ENCODE results near the gene HAAO.

DNA sequence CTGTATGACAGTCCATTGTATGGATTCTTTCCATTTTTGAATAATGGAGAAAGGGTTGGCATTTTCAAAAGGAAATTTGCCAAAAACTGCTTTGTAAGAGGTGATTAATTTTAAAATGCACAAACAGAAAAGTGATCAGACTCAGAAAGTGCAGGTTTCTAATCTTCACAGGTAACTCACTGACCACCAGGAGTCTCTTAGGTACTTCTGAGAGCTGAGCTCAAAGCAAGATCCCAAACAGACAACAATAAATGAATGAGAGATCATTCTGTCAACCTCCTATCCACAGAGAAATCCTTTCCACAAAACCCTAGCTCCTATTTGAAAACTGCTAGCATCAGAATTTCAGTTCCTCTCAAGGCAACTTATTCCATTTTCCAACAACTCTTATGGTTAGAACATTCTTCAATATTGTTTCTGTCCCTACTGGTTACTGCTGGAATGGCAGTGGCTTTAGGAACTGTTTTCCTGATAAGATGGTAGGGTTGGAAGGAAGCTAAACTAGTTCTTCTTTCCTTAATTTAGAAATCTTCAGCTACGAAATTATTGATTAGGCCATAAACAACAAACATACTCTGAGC lies 20.6 kb upstream of the HAAO start:
- TF ChIP-seq, protein P1, sequence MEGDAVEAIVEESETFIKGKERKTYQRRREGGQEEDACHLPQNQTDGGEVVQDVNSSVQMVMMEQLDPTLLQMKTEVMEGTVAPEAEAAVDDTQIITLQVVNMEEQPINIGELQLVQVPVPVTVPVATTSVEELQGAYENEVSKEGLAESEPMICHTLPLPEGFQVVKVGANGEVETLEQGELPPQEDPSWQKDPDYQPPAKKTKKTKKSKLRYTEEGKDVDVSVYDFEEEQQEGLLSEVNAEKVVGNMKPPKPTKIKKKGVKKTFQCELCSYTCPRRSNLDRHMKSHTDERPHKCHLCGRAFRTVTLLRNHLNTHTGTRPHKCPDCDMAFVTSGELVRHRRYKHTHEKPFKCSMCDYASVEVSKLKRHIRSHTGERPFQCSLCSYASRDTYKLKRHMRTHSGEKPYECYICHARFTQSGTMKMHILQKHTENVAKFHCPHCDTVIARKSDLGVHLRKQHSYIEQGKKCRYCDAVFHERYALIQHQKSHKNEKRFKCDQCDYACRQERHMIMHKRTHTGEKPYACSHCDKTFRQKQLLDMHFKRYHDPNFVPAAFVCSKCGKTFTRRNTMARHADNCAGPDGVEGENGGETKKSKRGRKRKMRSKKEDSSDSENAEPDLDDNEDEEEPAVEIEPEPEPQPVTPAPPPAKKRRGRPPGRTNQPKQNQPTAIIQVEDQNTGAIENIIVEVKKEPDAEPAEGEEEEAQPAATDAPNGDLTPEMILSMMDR (IDR thresholded peaks at IDR 0.05) = peak; percentile 57
- TF ChIP-seq EZH2 (IDR thresholded peaks at IDR 0.05; ENCODE audit: borderline replicate concordance, insufficient read depth, low read depth, low read length, poor library complexity, severe bottlenecking) = no peak

Data from B cell (primary cell).